Anterior cingulate cortex (tissue), 58 donors: ENCODE measurements around the gene RARB.
A peak's percentile ranks its signal among the peaks of the same experiment; 100 is the strongest.

Source experiments
- DNase-seq, 58 donors: peaks; one replicate each; lab custom pipeline; 2025; lab: John Stamatoyannopoulos, UW

The RARB gene

DNA sequence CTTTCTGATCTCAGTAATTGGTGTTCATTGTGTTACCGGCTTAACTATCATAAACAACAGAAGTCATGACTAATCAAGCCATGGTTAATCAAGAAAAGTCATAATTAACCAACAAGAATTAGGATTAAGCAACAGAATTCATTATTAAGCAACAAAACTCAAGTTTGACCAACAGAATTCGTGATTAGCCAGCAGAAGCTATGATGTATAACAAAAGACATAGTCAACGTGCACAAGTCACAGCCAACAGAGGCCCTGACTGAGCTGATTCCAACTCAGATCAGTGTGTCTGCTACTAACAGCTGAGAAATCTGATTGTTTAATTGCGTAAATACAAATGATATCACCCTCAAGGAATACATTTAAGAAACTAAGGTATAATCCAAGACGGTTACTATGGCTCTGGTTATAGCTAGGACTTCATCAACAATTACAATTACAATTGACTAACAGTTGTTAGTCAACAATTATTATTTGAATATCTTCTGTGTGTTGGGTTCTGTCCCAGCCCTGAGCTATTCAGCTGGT lies 67.7 kb downstream of the RARB start:
- DNase-seq = no peak

GRCh38 chr3:25497096-25497495 lies 69.0 kb downstream of the RARB start:
- DNase-seq = no peak

- DNase-seq = no peak
Observed at GRCh38 chr3:25500706-25501210, 72.7 kb downstream of the RARB start.

- no peak for DNase-seq
Observed at GRCh38 chr3:25502233-25502632, 74.2 kb downstream of the RARB start.

DNA sequence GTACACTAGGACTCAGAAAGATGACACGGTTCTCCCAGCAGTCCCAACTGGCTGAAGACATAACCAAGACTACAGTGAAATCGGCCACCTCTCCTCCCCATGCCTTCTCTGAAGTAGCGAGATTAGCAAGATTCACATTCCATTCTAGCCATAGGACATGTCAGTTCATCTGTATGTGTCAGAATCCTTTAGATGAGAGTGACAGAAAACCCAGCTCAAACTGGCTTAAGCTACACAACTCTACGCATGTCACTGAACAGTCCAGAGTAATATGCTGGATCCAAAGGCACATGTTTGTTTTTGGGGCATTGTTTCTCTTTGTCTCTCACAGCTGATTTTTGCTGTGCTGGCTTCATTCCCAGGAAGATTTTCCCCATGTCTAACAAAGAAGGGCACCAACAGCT lies 75.8 kb downstream of the RARB start:
- peak in 1 of 58 donors; percentile 0 for DNase-seq

GRCh38 chr3:25505581-25505980 lies 77.5 kb downstream of the RARB start:
- DNase-seq = no peak

GRCh38 chr3:25507811-25508210 lies 79.7 kb downstream of the RARB start:
- no peak for DNase-seq

- no peak for DNase-seq
Observed at GRCh38 chr3:25508433-25508832, 80.4 kb downstream of the RARB start.

DNA sequence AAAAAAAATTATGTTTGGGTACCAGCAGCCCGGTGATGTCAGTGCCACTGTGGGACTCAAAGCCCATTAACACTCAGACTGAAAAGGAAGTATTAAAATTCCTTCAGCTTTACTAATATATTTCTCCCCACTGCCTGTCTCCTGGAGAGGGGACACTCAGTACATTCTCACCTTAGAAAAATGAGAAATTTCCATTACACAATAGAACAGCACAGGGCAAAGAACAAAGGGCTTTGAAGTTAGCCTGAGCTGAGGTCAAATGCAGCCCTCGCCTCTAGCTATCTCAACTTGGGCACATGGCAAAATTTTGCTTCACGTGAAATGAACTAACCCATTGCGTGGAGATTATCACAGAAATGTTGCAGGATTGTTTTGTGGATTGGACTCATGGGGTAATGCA lies 80.8 kb downstream of the RARB start:
- DNase-seq = no peak

DNA sequence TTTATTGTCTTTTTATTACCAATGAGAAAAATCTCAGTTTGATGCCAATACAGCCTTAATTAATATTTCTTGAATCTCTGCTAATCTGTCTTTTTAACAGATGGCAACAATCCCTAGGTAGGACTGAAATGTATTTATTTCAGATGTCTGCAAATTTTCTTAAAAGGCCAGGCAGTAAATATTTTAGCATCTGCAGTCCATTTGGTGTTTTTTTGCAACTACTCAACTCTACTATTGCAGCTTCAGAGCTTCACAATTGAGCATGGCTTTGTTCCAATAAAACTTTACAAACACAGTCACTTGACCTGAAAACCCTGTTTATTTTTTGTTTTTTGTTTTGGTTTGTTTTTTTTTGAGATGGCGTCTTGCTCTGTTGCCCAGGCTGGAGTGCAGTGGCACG lies 82.7 kb downstream of the RARB start:
- DNase-seq = no peak

- DNase-seq = no peak
Observed at GRCh38 chr3:25511972-25512721, 84.1 kb downstream of the RARB start.

GRCh38 chr3:25513642-25514266 lies 85.7 kb downstream of the RARB start:
- no peak for DNase-seq

- DNase-seq = no peak
Observed at GRCh38 chr3:25515171-25515570, 87.1 kb downstream of the RARB start.

- peak in 3 of 58 donors; percentile 5 to 27 (median 8) for DNase-seq
Observed at GRCh38 chr3:25520926-25521559, 93.0 kb downstream of the RARB start.

- no peak for DNase-seq
Observed at GRCh38 chr3:25527336-25527735, 99.3 kb downstream of the RARB start.

- DNase-seq = peak in 48 of 58 donors; percentile 1 to 82 (median 37)
Observed at GRCh38 chr3:25527801-25528200, 99.7 kb downstream of the RARB start.

GRCh38 chr3:25531971-25532370 lies 103.9 kb downstream of the RARB start:
- no peak for DNase-seq

- DNase-seq = no peak
Observed at GRCh38 chr3:25532431-25533162, 104.5 kb downstream of the RARB start.

DNA sequence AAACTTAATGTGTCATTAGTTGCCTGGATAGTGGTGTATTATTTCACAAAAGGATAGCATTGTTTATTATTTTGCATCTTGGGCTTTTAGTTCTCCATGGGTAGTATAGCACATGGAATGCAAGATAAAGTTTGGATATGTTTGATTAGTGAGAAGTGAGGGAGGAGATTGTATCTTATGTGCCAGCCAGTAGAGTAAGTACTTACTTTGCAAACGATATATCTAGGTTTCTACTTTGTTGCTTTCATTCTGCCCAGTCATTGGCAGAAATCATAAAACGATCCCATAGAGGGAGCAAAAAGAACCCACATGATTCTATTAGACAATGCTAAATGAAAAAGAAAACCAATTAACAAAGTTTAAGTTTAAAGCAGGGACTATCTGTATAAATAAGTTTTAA lies 105.3 kb downstream of the RARB start:
- DNase-seq = no peak

DNA sequence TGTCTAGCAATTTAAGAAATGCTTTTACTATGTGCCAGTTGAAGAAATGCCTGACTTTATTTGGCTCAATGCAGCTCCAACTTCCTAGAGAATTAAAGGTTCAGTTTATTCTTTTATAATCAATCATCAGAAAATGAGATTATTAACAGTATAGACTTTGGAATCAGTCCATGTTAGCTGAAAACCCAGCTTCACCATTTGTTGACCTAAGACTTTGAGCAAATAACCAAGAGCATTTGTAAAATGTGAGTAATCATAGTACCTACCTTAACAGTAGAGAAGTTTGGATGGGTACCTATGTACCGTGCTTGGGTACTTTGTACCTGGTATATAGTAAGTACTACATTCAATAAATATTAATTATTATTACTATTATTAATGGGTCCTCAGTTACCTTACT lies 105.9 kb downstream of the RARB start:
- no peak for DNase-seq
